GF-D8 (cell line): ENCODE data around the gene CTBP2.
"Not testable (repeated sequence)": the region's sequence is repeated elsewhere in the genome, so short reads cannot be mapped to it uniquely, and the experiment has no call there.

ENCODE experiments used
- DNase-seq: peaks from one replicate; lab custom pipeline; 2025; lab: John Stamatoyannopoulos, UW

Gene CTBP2

DNA sequence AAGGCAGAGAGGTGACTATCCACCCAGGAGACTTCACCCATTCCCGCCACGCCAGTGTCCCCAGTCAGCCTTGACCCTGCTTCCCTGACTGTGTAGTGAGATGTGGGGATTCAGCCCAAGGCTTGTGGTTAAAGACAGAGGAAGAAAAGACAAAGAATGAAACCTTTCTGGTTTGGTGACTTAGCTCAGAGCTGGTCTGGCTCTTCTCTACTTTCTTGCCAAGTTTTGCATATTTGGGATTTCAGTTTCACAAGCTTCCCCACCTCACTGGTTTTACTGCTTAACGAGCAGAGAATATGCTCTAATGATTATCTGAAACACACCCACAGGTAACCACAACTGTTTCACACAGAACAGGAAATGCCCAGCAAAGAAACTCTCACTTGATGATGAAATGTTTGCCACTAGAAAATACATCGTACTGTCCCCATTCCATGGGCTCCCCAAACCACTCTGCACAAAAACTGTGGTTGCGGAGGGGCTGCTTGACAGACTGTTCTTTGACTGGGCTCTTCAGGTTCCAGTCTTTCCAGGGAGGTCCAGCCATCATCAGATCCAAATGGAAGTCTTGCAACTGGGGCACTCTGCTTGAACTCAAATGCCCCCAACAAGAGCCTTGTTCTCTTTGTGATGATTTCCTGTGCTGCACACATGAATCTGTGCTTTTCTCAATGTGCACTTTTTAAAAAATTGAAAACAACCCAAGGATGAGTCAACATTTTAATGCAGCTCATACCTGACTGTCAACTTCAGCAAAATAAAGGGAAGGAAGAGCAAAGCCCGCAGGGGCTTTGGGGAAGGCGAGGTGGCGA lies 95.5 kb downstream of the CTBP2 start:
- DNase-seq = peak; percentile 87

- DNase-seq = no peak
Measured at GRCh38 chr10:125063256-125063925, 97.0 kb downstream of the CTBP2 start.

DNA sequence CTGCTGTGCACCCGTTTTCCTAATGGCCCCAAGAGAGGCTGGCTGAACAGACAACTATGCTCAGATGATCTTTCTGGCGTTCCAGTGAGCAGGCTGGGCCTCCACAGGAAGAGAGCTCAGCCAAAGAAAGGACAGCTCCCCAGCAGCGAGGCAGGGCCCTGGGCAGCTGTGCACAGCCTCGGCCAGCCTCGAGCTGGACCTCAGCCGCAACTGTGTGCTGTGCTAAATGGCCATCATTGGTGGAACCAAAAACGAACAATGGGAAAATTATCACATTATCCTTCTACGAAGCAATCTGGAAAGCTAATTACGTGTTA lies 97.5 kb downstream of the CTBP2 start:
- DNase-seq = no peak

DNA sequence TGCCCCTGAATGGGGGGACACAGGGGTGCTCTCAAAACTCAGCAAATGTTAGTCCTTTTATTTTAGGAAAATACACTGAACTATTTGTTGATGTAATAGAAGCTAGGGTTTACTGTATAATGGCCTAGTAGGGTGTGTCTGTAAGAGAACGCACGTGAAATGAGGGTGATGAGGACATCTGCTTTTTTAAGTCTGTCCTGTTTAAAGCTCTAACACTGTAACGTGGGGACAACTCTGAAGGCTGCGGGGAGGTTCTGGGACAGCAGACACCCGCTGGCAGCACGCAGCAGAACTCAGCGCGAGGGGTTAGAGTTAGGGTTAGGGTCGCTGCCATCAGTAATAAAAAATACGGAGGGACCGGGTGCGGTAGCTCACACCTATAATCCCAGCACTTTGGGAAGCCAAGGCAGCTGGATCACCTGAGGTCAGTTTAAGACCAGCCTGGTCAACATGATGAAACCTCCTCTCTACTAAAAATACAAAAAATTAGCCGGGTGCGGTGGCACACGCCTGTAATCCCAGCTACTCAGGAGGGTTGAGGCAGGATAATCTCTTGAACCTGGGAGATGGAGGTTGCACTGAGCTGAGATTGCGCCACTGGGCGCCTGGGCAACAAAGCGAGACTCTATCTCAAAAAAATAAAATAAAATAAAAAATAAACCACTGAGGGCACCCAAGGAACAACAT lies 98.0 kb downstream of the CTBP2 start:
- DNase-seq = no peak

DNA sequence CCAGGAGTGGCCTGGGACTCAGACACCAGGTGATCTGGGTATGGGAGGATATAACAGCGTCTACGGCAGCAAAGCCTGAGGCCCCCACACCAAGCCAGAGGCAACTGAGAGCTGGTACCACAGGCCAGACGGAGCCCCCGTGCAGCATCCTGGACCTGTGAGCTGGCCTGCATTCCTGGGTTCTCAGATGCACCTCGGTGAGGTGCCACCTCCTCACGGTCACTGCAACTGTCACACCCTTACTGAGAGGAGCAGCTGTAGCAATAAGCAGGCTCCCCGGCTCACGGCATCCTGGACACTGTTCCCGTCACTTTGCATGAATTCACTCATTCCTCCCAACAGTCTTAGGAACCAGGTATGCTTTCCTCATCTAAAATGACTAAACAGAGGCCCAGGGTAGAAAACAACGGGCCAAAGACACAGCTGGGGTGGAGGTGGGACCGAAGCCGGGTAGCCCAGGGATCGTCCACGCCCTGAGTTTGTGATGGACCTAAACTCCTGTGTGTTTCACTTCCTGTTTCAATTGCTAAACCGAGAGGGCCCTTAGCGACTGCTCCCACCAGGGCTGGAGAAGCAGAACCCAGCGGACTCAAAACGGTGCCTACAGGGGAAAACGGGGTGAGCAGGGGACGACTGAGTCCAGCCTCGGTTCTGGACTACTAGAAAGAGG lies 98.7 kb downstream of the CTBP2 start:
- no peak for DNase-seq

- peak; percentile 27 for DNase-seq
Measured at GRCh38 chr10:125060826-125061556, 99.4 kb downstream of the CTBP2 start.

DNA sequence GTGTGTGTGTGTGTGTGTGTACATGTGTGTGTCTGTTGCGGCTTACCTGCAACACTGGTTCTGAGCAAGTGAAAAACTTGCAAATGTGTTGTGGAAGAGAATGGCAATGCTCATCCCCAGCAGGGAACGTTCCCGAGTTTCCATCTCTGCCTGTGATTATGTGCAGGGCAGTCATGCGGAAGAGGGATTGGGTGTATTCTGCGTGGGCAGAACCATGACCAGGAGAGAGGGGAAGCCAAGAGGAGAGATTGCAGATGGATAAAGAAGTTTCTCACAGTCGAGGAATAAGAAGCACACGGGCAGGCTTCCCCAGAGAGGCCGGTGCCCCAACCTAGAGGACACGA lies 99.9 kb downstream of the CTBP2 start:
- no peak for DNase-seq

DNA sequence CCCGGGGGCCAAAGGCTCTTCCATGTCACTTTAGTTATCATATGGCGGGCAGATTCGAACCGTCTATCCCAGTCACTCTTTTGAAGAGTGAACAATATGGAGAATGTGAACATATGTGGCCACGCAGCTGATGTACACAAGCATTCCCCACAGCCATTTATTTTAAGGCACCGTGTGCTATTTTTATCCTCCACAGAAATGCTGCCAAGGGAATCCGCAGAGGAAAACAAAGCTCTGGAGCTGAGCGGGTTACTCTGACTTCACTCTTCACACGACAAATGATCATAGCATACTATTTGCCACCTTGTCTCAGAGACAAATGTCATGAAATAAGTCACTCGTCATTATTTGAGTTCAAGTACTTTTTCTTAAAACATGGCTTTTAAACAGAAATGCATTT lies 100.3 kb downstream of the CTBP2 start:
- DNase-seq = no peak

GRCh38 chr10:125059348-125059747 lies 101.0 kb downstream of the CTBP2 start:
- not testable (repeated sequence) for DNase-seq

DNA sequence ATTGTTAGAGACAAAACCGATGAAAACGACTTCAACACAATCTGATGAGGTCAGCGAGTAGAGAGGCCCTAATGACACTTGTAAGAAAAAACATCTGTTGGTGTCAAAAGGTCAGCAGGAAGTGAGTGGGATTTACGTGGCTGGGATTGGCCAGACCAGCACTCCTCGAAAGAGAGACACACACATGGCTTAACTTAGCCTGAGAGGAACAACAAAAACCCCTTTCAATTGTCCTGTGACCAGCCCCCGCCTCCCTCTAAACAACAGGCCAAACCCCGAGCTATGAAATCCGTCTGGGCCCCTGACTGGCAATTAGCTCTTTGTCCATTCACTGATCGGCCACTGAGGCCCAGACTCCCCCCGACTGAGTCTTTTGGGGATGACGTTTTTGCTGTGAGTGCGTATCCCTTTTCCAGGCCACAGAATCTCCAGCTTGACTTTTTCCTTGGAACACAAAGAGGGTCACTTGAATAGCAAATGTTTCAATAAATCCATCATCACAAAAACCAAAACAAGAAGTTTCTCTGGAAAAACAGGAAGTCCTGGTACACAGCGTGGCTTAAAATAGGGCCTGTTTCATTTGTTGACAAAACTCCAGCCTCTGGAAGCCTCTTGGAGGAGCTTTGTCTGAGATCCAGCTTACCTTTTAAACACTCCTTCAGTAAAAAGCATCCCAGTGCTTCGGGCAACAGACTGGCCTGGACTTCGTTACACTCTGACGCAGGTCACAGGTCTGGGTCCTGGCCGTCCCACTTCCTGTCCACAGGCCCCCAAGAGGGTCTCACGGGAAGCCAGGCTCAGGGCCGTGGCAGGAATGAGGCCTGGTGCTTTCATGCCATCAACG lies 103.0 kb downstream of the CTBP2 start:
- no peak for DNase-seq

DNA sequence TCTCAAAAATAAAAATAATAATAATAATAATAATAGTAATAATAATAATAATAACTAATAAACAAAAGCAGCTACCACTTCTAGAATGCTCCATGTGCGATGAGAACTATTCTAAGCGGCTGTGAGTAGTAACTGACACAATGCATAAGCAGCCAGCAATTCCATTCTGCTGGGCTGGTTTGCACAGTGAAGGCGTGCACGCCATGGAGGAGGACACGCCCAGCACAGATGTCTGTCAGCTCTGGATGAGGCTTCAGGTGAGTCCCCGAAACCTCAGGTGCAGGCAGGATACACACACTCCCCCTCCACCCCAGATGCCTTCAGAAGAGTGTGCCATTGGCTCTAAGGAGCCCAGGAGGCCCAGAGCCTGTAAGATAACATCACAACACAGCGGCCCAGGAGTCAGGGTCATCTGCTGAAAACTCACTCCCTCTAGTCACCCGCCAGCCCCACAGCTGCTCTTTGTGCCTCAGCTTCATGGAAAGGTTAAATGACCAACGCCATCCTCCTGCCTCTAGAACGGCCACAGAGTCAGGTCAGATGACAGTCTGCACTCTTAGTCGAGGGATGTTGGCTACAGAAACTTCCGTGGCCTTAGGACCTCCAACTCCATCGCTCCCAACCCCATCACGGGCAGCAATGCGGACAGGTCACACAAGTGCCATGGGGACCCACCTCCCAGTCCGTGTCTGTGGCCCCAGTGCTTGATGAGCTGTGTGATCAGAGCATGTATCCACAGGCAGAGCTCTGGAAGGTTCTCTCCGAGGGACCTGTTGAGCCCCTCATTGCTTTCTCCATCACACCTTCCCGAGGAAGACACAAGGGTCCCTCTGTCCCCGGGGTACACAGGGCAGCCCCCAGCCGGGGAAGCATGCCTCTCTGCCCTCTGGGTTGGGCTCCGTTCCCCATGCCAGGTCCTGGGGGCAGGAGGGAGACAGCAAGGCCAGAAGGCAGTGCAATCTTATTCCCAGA lies 103.9 kb downstream of the CTBP2 start:
- DNase-seq = no peak

GRCh38 chr10:125055446-125055845 lies 104.9 kb downstream of the CTBP2 start:
- no peak for DNase-seq

DNA sequence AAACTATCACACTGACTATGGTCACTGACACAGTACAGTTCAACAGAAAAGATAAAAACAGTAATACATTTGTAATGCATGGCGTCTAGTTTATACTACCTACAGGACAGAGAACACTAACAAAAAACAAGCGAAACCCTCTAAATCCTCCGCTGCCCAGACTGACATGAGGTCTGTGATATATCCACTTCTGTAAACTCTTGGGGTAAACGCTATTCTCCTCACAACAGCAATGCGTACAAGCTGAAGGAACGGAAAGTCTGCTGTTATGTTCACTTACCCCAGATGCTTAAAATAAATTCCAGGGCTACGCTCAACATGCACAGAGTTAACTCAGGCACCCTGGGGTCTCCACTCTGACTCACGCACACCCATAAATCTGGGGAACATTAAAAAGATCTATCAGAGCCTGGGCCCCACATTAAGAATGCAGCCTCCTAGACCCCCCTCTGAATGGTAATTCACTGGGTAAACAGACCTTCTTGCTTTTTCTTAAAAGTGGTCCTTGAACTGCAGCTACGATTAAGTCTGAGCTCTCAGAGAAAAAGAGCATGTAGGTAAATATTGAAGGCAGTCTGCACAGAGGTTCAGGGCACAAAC lies 105.6 kb downstream of the CTBP2 start:
- no peak for DNase-seq

DNA sequence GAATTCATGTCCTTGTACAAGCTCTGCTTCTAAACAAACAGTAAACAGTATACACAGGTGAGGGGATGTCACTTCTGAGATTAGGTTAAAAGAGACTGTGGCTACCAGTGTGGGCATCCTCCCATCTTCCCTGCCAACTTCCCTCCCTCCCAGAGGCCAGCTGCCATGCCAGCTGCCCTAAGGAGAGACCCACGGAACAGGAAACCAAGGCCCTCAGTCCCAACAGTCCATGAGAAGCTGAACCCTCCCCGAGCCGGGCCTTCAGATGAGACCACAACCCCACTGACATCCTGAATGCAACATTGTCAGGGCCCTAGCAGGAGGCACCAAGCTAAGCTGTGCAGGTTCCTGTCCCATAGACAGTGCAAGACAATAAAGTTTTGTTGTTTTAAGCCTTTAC lies 106.1 kb downstream of the CTBP2 start:
- DNase-seq = no peak

GRCh38 chr10:125052146-125052545 lies 108.2 kb downstream of the CTBP2 start:
- DNase-seq = no peak

- DNase-seq = no peak
Measured at GRCh38 chr10:125050383-125050782, 110.0 kb downstream of the CTBP2 start.

DNA sequence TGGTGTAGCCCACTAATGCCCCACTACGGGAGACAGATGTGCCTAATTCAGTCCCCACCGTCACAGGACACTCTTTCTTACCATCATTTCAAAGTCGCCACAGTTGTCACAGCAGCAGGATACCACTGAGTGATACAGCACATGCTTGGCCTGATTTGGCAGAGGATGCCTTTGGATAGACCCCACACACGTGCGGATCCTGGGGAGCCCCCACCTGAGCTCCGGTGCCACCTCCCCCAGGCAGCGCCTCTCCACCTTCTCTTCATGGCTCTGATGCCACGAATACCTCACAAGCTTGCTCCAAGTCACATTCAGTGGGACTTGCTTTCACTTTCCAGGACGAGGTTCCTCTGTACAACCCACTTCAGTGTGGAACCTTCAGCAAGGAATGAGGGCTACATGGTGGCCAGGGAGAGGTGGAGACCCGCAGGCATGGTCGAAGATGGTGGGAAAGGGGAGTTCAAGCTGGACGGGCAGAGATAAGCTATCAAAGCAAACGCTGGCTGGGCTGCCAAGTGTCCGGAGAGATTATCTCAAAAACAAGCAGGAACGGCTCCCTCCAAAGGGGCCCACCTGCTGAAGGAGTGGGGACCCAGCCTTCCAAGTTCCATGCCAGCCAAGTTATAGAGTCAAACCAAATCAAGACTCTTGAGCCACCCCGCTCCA lies 111.0 kb downstream of the CTBP2 start:
- no peak for DNase-seq

GRCh38 chr10:125048094-125048864 lies 112.1 kb downstream of the CTBP2 start:
- DNase-seq = peak; percentile 35
